ENCODE measurements around the gene CEMIP. TPM values are rescaled to one million over a fixed set of nuclear protein-coding genes. Genes with fewer than 3 reads are reported as not detected.

The CEMIP gene
- total and polyA plus RNA-seq, 2 of the 4 experiments (the other 2 are of a cell fraction), result 63.8 to 78.0 TPM

DNA sequence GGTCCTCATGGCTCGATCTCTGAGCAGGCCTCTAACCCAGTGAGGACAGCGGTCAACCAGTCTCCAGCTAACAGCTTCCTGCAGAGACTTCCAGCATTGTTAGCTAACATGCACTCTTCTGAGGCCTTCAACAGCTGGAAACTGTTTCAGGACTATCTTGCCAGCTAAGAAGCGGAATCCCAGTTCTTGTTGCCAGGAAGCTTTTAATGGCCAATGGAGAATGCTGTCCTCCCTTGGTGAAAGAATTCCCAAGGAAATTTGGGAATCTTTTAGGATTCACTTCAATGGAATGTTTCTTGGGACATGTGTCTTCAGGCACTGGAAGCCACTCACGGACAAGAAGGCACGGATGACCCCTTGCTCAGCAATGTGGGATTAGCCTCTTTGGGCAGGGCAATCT, 91.7 kb downstream of the CEMIP start:
- H2AK5ac ChIP-seq (ENCODE audit: low read depth, low read length), result no peak overlapping the region
- H2BK20ac ChIP-seq (ENCODE audit: low read depth, low read length), result no peak overlapping the region
- peaks cover 0 to 12% of the 10 kb centered on the region in 2 experiments; a peak in 2 of 4 replicates for H3K79me1 ChIP-seq (ENCODE audit: low read depth in 1 of 2, low read length in 2 of 2)
- H3K4me3 ChIP-seq (ENCODE audit: insufficient read depth, low read depth, low read length), result no peak overlapping the region
- ATAC-seq (ENCODE audit: low read depth), result no peak
- H2AK9ac ChIP-seq (replicated peaks; ENCODE audit: low read depth, low read length, poor library complexity), result no peak overlapping the region
- no peak overlapping the region for H4K5ac ChIP-seq (ENCODE audit: low read depth, low read length)
- no peaks in the 10 kb centered on the region for H3K27me3 ChIP-seq (ENCODE audit: control insufficient read depth, insufficient read depth, low read length)
- no peak overlapping the region for H3K23ac ChIP-seq (ENCODE audit: low read depth, low read length)
- peaks cover 6% of the 10 kb centered on the region; the same call in 1 of the 2 replicates for H3K9me1 ChIP-seq (ENCODE audit: insufficient read depth, low read length)
- ChIA-PET CTCF (interaction anchor here (1.1 kb wide), 1 partner anchor 11 kb away, joined by 3 read pairs; no protein-coding TSS in a partner anchor), POLR2A (ENCODE audit: unreplicated experiment) (no interaction called here)
- H3K9me3 ChIP-seq (ENCODE audit: control insufficient read depth, insufficient read depth, low read length), result no peaks in the 10 kb centered on the region
- H3K36me3 ChIP-seq (ENCODE audit: control insufficient read depth, insufficient read depth, low read length), result peaks cover 74% of the 10 kb centered on the region
- H4K8ac ChIP-seq (ENCODE audit: low read depth in 2 of 2, low read length in 2 of 2), result no peak overlapping the region
- no peak overlapping the region for H2BK15ac ChIP-seq (ENCODE audit: low read depth, low read length)
- no peak overlapping the region for H3K4me2 ChIP-seq (ENCODE audit: low read depth, low read length)
- no peak for TF ChIP-seq RAD21 (IDR thresholded peaks at IDR 0.05; ENCODE audit: low read length)
- peaks cover 2% of the 10 kb centered on the region; the same call in 1 of the 2 replicates for H3K4me1 ChIP-seq (ENCODE audit: control insufficient read depth, insufficient read depth, low read length)
- no peak for DNase-seq
- no peak overlapping the region for H2BK120ac ChIP-seq (ENCODE audit: low read depth, low read length)
- in situ Hi-C loops (cut with MboI; ENCODE audit: low sequenced_read_pairs) (no loop called here), intact Hi-C loops (cut with micrococcal nuclease) (no loop called here), dilution Hi-C loops (cut with HindIII; ENCODE audit: low sequenced_read_pairs, unreplicated experiment) (no loop called here)
- no TSS peak for BruUV-seq (replicated peaks)
- H4K20me1 ChIP-seq (ENCODE audit: insufficient read depth, low read length), result peaks cover 79% of the 10 kb centered on the region
- WGBS, 2 experiments (ENCODE audit: extremely low coverage in 2 of 2, insufficient read length in 1 of 2), result 88% methylated on average over 3 of the region's 5 CpGs; no CpG with 5 or more reads in 1 of the 2 experiments
- no peak overlapping the region for H3K56ac ChIP-seq (ENCODE audit: extremely low read depth, insufficient read depth, low read length)
- no peak overlapping the region for H3K4ac ChIP-seq (ENCODE audit: low read depth, low read length)
- H2BK5ac ChIP-seq (ENCODE audit: low read depth, low read length, poor library complexity, severe bottlenecking), result no peak overlapping the region
- no peak overlapping the region for H3K18ac ChIP-seq (ENCODE audit: low read depth, low read length)
- H3K9ac ChIP-seq (ENCODE audit: low read depth, low read length), result no peak overlapping the region
- no peak overlapping the region for H4K91ac ChIP-seq (ENCODE audit: insufficient read depth, low read depth, low read length)
- H2AFZ ChIP-seq (replicated peaks; ENCODE audit: low read length, poor library complexity), result no peak overlapping the region
- H3K14ac ChIP-seq (replicated peaks; ENCODE audit: low read depth, low read length), result no peak overlapping the region
- H3K27ac ChIP-seq (ENCODE audit: insufficient read depth, low read length), result no peak overlapping the region

Data from IMR-90 (cell line).